Measurements from ENCODE around the gene DGKI.

Gene DGKI

GRCh38 chr7:137871170-137871915 lies 24.6 kb upstream of the DGKI start:
- no peak for DNase-seq

DNA sequence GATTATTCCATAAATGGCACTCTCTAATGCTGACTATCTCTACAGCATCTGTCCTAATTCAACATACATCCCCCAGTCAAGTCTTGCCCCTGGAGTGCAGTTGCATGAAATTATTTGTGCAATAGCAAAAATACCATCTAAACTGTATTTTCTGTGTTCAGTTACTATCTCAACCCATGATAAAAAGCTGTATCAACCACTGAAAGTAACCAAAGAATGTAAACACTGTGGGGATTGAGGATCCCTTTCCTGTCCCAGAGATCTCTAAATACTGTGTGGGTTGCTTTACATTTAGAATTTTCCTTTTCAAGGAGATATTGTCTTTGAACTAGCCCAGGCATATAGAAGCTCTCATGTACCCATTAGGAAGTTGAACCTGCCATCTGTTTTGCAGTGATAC lies 23.9 kb upstream of the DGKI start:
- no peak for DNase-seq

- DNase-seq = no peak
These were observed 23.3 kb upstream of the DGKI start for GRCh38 chr7:137870078-137870477.

DNA sequence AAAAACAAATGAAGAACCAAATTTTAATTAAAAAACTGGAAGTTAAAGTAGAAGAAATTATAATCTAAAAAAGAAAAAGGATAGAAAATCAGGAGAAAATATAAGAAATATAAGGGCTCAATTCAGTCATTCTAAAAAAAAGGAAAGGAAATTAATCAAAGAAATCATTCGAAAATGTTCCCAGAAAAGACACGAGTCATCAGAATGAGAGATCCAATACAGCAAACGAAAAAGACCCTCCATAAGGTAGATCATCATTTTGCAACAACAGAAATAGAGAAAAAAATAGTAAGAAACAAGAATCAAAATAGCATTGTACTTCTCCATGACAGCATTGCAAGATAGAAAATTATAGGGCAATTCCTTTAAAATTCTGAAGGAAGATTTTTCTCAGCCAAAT lies 22.5 kb upstream of the DGKI start:
- DNase-seq = no peak

DNA sequence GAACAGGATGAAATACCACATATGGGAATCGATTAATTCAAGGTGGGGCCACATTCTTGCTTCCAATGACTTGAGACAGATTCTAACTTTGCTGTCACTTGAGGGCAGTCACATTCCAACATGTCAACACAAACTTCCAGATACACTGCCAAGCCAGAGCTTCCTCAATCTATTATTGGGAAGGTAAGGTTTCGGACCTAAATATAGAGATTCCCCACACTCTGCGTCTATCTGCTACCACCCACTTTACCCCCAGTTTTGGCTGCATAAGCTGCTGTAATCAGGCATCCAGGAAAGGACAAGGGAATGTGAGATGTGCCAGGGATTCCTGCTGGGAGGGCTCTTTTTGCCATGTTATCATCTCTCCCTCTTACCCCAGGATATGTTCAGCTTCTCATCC lies 20.5 kb upstream of the DGKI start:
- no peak for DNase-seq

GRCh38 chr7:137865764-137866163 lies 19.0 kb upstream of the DGKI start:
- no peak for DNase-seq

DNA sequence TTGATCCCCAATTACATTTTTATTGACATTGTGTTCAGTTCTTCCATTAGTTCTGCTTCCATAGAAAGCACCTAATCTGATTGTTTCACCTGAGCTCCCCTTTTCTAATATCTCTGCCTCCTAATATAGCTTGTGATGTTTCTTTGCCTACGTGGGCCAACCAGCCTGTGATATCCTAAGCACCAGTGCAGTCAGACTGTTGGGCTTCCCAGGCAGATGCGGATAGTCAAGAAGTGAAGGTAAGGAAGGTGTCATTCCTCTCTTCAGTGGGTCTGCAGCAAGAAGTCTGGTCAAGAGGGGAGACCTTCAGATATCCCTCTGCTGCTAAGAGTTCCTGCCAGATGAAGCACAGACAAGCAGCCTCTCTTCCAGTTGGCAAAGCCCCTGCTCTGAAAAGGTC lies 16.2 kb upstream of the DGKI start:
- DNase-seq = no peak

- DNase-seq = no peak
These were observed 15.6 kb upstream of the DGKI start for GRCh38 chr7:137862358-137862757.

DNA sequence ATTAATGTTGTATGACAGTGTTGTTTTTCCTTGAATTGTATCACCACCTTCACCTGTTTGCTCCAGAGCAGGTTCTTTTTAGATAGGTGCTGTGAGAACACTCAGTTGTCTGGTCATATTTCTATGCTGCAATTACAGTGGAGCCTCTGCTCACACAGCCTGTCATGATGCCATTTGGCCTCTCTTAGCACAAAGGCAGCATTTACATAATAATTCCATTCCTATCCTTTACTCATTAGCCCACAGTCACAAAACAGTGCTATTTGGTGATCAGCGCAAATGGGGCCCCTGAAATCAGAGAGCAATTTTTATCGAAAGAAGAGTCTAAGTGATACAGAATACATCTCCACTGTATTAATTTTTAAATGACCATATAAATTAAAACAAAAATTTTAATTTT lies 13.8 kb upstream of the DGKI start:
- DNase-seq = no peak

DNA sequence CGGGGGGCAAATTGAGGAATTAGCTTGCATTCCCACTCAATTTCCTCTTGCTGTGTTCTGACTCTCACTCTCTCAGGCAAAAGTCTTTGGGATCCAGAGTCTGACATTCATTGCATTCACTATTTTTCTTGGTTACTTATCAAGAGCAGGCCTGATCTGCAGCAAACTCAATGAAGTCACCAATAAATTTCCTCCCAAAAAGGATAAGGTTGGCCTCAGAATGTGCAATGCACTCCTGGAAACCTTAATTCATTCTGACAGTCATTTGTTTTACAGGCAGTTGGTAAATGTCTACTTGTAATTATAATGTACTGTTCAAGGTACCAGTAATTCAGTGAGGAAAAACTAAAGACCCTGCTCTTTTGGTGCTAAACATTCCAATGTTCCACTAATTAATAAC lies 6.3 kb upstream of the DGKI start:
- no peak for DNase-seq

GRCh38 chr7:137852108-137852507 lies 5.3 kb upstream of the DGKI start:
- no peak for DNase-seq

GRCh38 chr7:137850972-137851945 lies 4.5 kb upstream of the DGKI start:
- no peak for DNase-seq

DNA sequence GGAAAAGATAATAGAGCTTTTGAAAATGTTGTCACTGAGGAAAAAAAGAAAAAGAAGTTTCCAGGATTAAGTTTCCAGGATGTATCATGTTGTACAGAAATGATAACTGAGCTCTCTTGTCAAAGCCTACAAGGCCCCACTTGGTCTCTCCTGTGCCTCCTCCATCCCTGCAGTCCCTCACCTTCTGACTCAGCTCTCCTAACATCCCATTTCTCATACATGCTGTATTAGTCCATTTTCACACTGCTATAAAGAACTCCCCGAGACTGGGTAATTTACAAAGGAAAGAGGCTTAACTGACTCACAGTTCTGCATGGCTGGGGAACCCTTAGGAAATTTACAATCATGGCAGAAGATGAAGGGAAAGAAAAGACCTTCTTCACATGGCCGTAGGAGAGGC lies 3.8 kb upstream of the DGKI start:
- no peak for DNase-seq

- DNase-seq = no peak
These were observed 1.3 kb upstream of the DGKI start for GRCh38 chr7:137848095-137848494.

GRCh38 chr7:137847568-137848050 lies 835 bp upstream of the DGKI start:
- no peak for DNase-seq

GRCh38 chr7:137846549-137846826 lies 286 bp downstream of the DGKI start:
- DNase-seq = no peak

- DNase-seq = no peak
These were observed 1.9 kb downstream of the DGKI start for GRCh38 chr7:137844677-137845425.

DNA sequence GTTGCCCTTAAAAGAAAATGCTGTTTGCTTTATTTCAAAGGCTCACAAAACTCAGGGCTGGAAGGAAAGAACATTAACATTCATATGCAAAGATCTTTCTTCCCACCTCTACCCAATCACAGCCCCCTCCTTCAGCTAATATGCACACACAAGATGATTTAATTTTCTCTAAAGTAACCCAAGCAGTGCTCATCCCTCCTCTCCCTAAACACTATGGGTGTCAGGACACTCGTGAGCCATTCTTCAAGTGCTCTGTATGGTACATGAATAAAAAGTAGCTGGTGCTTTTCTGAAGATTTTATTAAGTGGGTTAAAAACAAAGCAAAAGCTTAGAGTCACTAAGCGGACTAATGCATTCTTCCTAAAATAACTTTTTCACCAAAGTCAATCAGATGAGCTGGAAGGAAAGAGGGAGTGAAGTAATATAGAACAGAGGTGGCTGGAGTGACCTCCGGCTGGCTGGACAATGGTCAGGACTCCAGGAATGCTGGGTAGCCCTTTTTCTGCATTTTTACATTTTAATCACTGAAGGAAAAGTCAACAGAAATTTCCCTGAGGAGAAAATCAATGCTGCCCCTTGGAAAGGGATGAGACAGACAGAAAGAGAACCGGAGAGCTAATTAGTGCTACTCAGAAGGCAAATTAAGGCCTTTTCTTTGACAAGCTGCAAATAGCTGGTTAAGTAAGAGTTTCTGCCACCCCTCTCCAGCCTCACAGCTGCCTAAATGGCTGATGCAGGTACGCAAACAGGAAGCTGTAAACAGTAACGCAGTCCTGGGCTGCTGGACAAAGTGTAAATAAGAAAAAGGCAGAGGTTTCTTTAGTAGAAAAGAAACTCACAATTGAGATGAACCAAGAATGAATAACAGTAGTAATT lies 6.6 kb downstream of the DGKI start:
- no peak for DNase-seq

DNA sequence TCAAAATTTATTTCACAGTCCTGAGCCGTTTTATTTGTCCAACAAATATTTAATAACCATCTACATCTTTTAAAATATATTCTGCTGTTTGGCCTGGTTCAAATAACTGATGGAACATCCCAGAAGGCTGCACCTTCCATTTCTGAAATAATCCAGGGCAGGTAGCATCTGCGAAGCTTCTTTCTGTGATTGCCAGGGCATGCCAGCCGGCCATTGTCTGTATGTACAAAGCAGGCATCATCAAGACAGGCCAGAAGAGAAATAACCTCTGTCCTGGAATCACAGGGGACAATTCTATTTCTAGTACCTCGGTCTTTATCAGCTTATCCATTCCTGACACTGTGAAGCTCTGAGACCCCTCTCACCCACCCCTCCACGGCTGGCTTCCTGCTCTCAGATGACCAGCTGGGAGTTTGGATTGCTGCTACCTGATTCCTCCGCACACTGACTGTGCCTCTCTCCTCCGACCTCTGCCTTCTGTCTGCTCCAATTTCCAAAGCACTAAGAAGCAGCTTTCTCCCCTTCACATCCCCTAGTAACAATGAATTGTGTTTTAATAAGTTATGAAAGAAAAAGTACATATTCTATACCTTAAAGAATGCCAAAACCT lies 8.0 kb downstream of the DGKI start:
- no peak for DNase-seq

DNA sequence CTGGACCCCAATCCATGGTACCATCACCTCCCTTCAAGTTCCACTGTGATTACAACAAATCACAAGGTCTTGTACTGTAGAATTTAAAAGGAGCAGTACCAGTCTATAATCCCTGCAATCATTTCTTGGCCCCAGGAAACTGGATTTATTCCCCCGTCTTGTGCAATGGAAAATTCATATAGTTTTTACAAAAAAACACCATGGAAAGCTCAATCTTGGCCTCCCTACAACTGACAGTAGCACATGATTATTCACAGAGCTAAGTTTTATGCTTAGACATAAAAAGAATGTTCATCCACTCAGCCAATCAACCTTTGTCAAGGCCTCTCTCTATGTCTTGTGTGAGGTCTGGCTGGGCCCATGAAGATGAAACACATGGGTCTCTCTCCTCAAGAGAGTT lies 10.2 kb downstream of the DGKI start:
- no peak for DNase-seq

- no peak for DNase-seq
These were observed 10.7 kb downstream of the DGKI start for GRCh38 chr7:137836113-137836509.

GRCh38 chr7:137835486-137836112 lies 11.2 kb downstream of the DGKI start:
- no peak for DNase-seq

All from DMS153 (cell line).